CD8-positive, alpha-beta memory T cell (primary cell): ENCODE data around the gene SEC22A. TPM values are rescaled to one million over a fixed set of nuclear protein-coding genes. Genes with fewer than 3 reads are reported as not detected.

Source experiments
- CTCF ChIA-PET: fragments of 350-600 bp; sonication (Branson Sonifier 250); formaldehyde crosslinking; loops from one replicate; lab custom pipeline; 2021; ENCODE audit warnings: antibody characterized with exemption; lab: Charles Lee
- POLR2A ChIA-PET: fragments of 350-600 bp; sonication (Branson Sonifier 250); formaldehyde crosslinking; loops from one replicate; lab custom pipeline; 2021; ENCODE audit warnings: antibody characterized with exemption; lab: Charles Lee
- DNase-seq, 5 donors: peaks; one replicate each; pipeline versions ENCODE4 v3.0.0 to v3.0.0-alpha.2; 2020 to 2022; ENCODE audit warnings: mixed read lengths in 1 of 5
- H3K27ac ChIP-seq: one replicate; pipeline ENCODE4 v1.7.0; 2013; ENCODE audit warnings: low read depth, mild to moderate bottlenecking, low read length, moderate library complexity
- H3K27me3 ChIP-seq: 2 replicates; pipeline ENCODE4 v1.7.0; 2013; ENCODE audit warnings: low read length, mild to moderate bottlenecking; ENCODE audit not compliant: insufficient read depth, poor library complexity, severe bottlenecking
- H3K36me3 ChIP-seq: 2 replicates; pipeline ENCODE4 v1.7.0; 2013; ENCODE audit warnings: mild to moderate bottlenecking, low read length, moderate library complexity; ENCODE audit not compliant: insufficient read depth
- H3K4me1 ChIP-seq: 2 replicates; pipeline ENCODE4 v1.7.0; 2013; ENCODE audit warnings: mild to moderate bottlenecking, low read length, moderate library complexity; ENCODE audit not compliant: insufficient read depth
- H3K4me3 ChIP-seq: 2 replicates; pipeline ENCODE4 v1.7.0; 2013; ENCODE audit warnings: mild to moderate bottlenecking, low read length
- H3K9me3 ChIP-seq: 2 replicates; pipeline ENCODE4 v1.7.0; 2013; ENCODE audit warnings: mild to moderate bottlenecking, low read length
- H3K27ac Mint-ChIP-seq, 8 donors: one replicate each; pipeline ENCODE4 v1.8.0; 2020 to 2021; ENCODE audit warnings: mixed read lengths in 8 of 8, mild to moderate bottlenecking in 6 of 8, inconsistent platforms in 3 of 8, moderate library complexity in 3 of 8
- H3K27me3 Mint-ChIP-seq, 2 donors: one replicate each; pipeline ENCODE4 v1.8.0; 2020 to 2021; ENCODE audit warnings: mixed read lengths in 2 of 2, mild to moderate bottlenecking in 1 of 2, moderate library complexity in 1 of 2
- H3K36me3 Mint-ChIP-seq, 3 donors: one replicate each; pipeline ENCODE4 v1.8.0; 2020 to 2021; ENCODE audit warnings: mixed read lengths in 3 of 3, inconsistent platforms in 1 of 3, mild to moderate bottlenecking in 1 of 3
- H3K4me1 Mint-ChIP-seq, 3 donors: one replicate each; pipeline ENCODE4 v1.8.0; 2020 to 2021; ENCODE audit warnings: mixed read lengths in 3 of 3, inconsistent platforms in 1 of 3, mild to moderate bottlenecking in 1 of 3
- H3K4me3 Mint-ChIP-seq, 7 donors: one replicate each; pipeline ENCODE4 v1.8.0; 2020 to 2021; ENCODE audit warnings: mixed read lengths in 7 of 7, mild to moderate bottlenecking in 6 of 7, moderate library complexity in 4 of 7, inconsistent platforms in 2 of 7
- H3K9me3 Mint-ChIP-seq, 5 donors: one replicate each; pipeline ENCODE4 v1.8.0; 2020 to 2022; ENCODE audit warnings: mixed read lengths in 5 of 5, mild to moderate bottlenecking in 3 of 5, moderate library complexity in 2 of 5, inconsistent platforms in 1 of 5
- polyA plus RNA-seq: library from polyadenylated mRNA; unstranded; fragments of 300-500 nt; fragmentation: Illumina TruSeq; gene quantifications from one replicate; pipeline ENCODE4 v1.2.3, GENCODE V29; 2021
- total RNA-seq, 2 experiments: library from RNA; stranded (reverse); gene quantifications; one replicate each; pipeline ENCODE4 v1.2.3, GENCODE V29; 2021

SEC22A gene
- total and polyA plus RNA-seq, 3 experiments from 2014 or later, result 12.7 to 21.6 (median 19.3) TPM

- Histone ChIP-seq H3K27ac (no peak overlapping the region), H3K9me3 (no peaks in the 10 kb centered on the region), H3K4me3 (no peak overlapping the region), H3K4me1 (no peaks in the 10 kb centered on the region), H3K27me3 (no peaks in the 10 kb centered on the region), H3K36me3 (no peaks in the 10 kb centered on the region)
- Mint-ChIP-seq H3K27ac (peak overlapping the region in 1 of 8 donors; percentile 39), H3K36me3 (peaks cover 0 to 43% (median 5%) of the 10 kb centered on the region in 3 donors), H3K27me3 (no peaks in the 10 kb centered on the region), H3K4me1 (peaks cover 0 to 8% (median 1%) of the 10 kb centered on the region in 3 donors), H3K4me3 (no peak overlapping the region), H3K9me3 (no peaks in the 10 kb centered on the region)
- ChIA-PET POLR2A (no interaction called here), CTCF (interaction anchor here (1.0 kb wide), 1 partner anchor 13 kb away, joined by 3 read pairs; no protein-coding TSS in a partner anchor)
- DNase-seq, result no peak
These were observed 56.6 kb downstream of the SEC22A start for GRCh38 chr3:123258359-123258758.

- H3K4me3 ChIP-seq, result no peak overlapping the region
- Mint-ChIP-seq H3K9me3 (no peaks in the 10 kb centered on the region), H3K4me3 (no peak overlapping the region), H3K36me3 (peaks cover 0 to 45% (median 5%) of the 10 kb centered on the region in 3 donors), H3K4me1 (peaks cover 0 to 8% (median 1%) of the 10 kb centered on the region in 3 donors), H3K27ac (peak overlapping the region in 3 of 8 donors; percentile 3 to 78 (median 38)), H3K27me3 (no peaks in the 10 kb centered on the region)
- no peaks in the 10 kb centered on the region for H3K36me3 ChIP-seq
- CTCF ChIA-PET, result interaction anchor here (1.0 kb wide), 1 partner anchor 13 kb away, joined by 3 read pairs; no protein-coding TSS in a partner anchor
- no peaks in the 10 kb centered on the region for H3K27me3 ChIP-seq
- no peaks in the 10 kb centered on the region for H3K4me1 ChIP-seq
- no peak overlapping the region for H3K27ac ChIP-seq
- H3K9me3 ChIP-seq, result no peaks in the 10 kb centered on the region
- DNase-seq, result peak in 1 of 5 donors; percentile 14
- POLR2A ChIA-PET, result no interaction called here
These were observed 57.2 kb downstream of the SEC22A start for GRCh38 chr3:123258811-123259420.

GRCh38 chr3:123261666-123262065, 59.9 kb downstream of the SEC22A start:
- Mint-ChIP-seq H3K36me3 (peaks cover 12 to 54% (median 22%) of the 10 kb centered on the region in 3 donors), H3K4me3 (no peak overlapping the region), H3K4me1 (peaks cover 0 to 18% (median 3%) of the 10 kb centered on the region in 3 donors), H3K27ac (no peak overlapping the region), H3K27me3 (no peaks in the 10 kb centered on the region), H3K9me3 (no peaks in the 10 kb centered on the region)
- DNase-seq, result no peak
- POLR2A ChIA-PET, result no interaction called here
- no peaks in the 10 kb centered on the region for H3K36me3 ChIP-seq
- H3K27me3 ChIP-seq, result no peaks in the 10 kb centered on the region
- H3K4me3 ChIP-seq, result no peak overlapping the region
- CTCF ChIA-PET, result no interaction called here
- H3K9me3 ChIP-seq, result no peaks in the 10 kb centered on the region
- H3K4me1 ChIP-seq, result no peaks in the 10 kb centered on the region
- H3K27ac ChIP-seq, result no peak overlapping the region

GRCh38 chr3:123262226-123262625, 60.5 kb downstream of the SEC22A start:
- H3K4me3 ChIP-seq, result no peak overlapping the region
- ChIA-PET POLR2A (no interaction called here), CTCF (no interaction called here)
- no peaks in the 10 kb centered on the region for H3K9me3 ChIP-seq
- no peaks in the 10 kb centered on the region for H3K36me3 ChIP-seq
- Mint-ChIP-seq H3K4me3 (no peak overlapping the region), H3K36me3 (peaks cover 16 to 59% (median 26%) of the 10 kb centered on the region in 3 donors), H3K27ac (peak overlapping the region in 1 of 8 donors; percentile 46), H3K4me1 (peaks cover 0 to 18% (median 3%) of the 10 kb centered on the region in 3 donors), H3K27me3 (no peaks in the 10 kb centered on the region), H3K9me3 (no peaks in the 10 kb centered on the region)
- no peaks in the 10 kb centered on the region for H3K4me1 ChIP-seq
- no peak for DNase-seq
- H3K27me3 ChIP-seq, result no peaks in the 10 kb centered on the region
- no peak overlapping the region for H3K27ac ChIP-seq

GRCh38 chr3:123262868-123263267, 61.1 kb downstream of the SEC22A start:
- Mint-ChIP-seq H3K4me3 (no peak overlapping the region), H3K4me1 (peaks cover 0 to 18% (median 3%) of the 10 kb centered on the region in 3 donors), H3K9me3 (no peaks in the 10 kb centered on the region), H3K27ac (no peak overlapping the region), H3K36me3 (peaks cover 16 to 64% (median 28%) of the 10 kb centered on the region in 3 donors), H3K27me3 (no peaks in the 10 kb centered on the region)
- Histone ChIP-seq H3K27ac (no peak overlapping the region), H3K9me3 (no peaks in the 10 kb centered on the region), H3K4me3 (no peak overlapping the region), H3K27me3 (no peaks in the 10 kb centered on the region), H3K4me1 (no peaks in the 10 kb centered on the region), H3K36me3 (no peaks in the 10 kb centered on the region)
- DNase-seq, result no peak
- POLR2A ChIA-PET, result no interaction called here
- CTCF ChIA-PET, result no interaction called here

- H3K4me3 Mint-ChIP-seq, result no peak overlapping the region
- Histone ChIP-seq H3K27ac (no peak overlapping the region), H3K27me3 (no peaks in the 10 kb centered on the region), H3K4me1 (no peaks in the 10 kb centered on the region), H3K9me3 (no peaks in the 10 kb centered on the region), H3K4me3 (no peak overlapping the region), H3K36me3 (no peaks in the 10 kb centered on the region)
- H3K27ac Mint-ChIP-seq, result peak overlapping the region in 2 of 8 donors; percentile 40 to 57
- H3K36me3 Mint-ChIP-seq, result peaks cover 16 to 69% (median 30%) of the 10 kb centered on the region in 3 donors
- H3K4me1 Mint-ChIP-seq, result peaks cover 0 to 14% (median 2%) of the 10 kb centered on the region in 3 donors
- ChIA-PET CTCF (no interaction called here), POLR2A (no interaction called here)
- DNase-seq, result no peak
- no peaks in the 10 kb centered on the region for H3K27me3 Mint-ChIP-seq
- no peaks in the 10 kb centered on the region for H3K9me3 Mint-ChIP-seq
These were observed 62.2 kb downstream of the SEC22A start for GRCh38 chr3:123263941-123264340.

GRCh38 chr3:123267821-123268220, 66.1 kb downstream of the SEC22A start:
- CTCF ChIA-PET, result no interaction called here

GRCh38 chr3:123270818-123271217, 69.1 kb downstream of the SEC22A start:
- Mint-ChIP-seq H3K36me3 (peaks cover 12 to 54% (median 29%) of the 10 kb centered on the region in 3 donors), H3K9me3 (no peaks in the 10 kb centered on the region), H3K4me3 (no peak overlapping the region), H3K27ac (no peak overlapping the region), H3K27me3 (no peaks in the 10 kb centered on the region), H3K4me1 (peaks cover 0 to 6% (median 2%) of the 10 kb centered on the region in 3 donors)
- no peaks in the 10 kb centered on the region for H3K27me3 ChIP-seq
- ChIA-PET CTCF (no interaction called here), POLR2A (no interaction called here)
- no peaks in the 10 kb centered on the region for H3K9me3 ChIP-seq
- no peak overlapping the region for H3K4me3 ChIP-seq
- H3K4me1 ChIP-seq, result no peaks in the 10 kb centered on the region
- no peak for DNase-seq
- H3K27ac ChIP-seq, result no peak overlapping the region
- H3K36me3 ChIP-seq, result no peaks in the 10 kb centered on the region

More at GRCh38 chr3:123267821-123268220, 66.1 kb downstream of the SEC22A start:
- no peak overlapping the region for H3K27ac ChIP-seq
- POLR2A ChIA-PET, result no interaction called here
- Mint-ChIP-seq H3K27ac (no peak overlapping the region), H3K27me3 (no peaks in the 10 kb centered on the region), H3K4me3 (no peak overlapping the region), H3K9me3 (no peaks in the 10 kb centered on the region), H3K4me1 (peaks cover 0 to 9% (median 2%) of the 10 kb centered on the region in 3 donors), H3K36me3 (peaks cover 16 to 73% (median 37%) of the 10 kb centered on the region in 3 donors)
- H3K4me1 ChIP-seq, result no peaks in the 10 kb centered on the region
- H3K27me3 ChIP-seq, result no peaks in the 10 kb centered on the region
- DNase-seq, result no peak
- no peak overlapping the region for H3K4me3 ChIP-seq
- H3K36me3 ChIP-seq, result no peaks in the 10 kb centered on the region
- no peaks in the 10 kb centered on the region for H3K9me3 ChIP-seq
